Hippocampal formation (tissue), 2 donors: ENCODE results near the gene KLHDC7B.

ENCODE experiments used
- DNase-seq, 2 donors: peaks; one replicate each; lab custom pipeline; 2025; lab: John Stamatoyannopoulos, UW

The KLHDC7B gene

DNA sequence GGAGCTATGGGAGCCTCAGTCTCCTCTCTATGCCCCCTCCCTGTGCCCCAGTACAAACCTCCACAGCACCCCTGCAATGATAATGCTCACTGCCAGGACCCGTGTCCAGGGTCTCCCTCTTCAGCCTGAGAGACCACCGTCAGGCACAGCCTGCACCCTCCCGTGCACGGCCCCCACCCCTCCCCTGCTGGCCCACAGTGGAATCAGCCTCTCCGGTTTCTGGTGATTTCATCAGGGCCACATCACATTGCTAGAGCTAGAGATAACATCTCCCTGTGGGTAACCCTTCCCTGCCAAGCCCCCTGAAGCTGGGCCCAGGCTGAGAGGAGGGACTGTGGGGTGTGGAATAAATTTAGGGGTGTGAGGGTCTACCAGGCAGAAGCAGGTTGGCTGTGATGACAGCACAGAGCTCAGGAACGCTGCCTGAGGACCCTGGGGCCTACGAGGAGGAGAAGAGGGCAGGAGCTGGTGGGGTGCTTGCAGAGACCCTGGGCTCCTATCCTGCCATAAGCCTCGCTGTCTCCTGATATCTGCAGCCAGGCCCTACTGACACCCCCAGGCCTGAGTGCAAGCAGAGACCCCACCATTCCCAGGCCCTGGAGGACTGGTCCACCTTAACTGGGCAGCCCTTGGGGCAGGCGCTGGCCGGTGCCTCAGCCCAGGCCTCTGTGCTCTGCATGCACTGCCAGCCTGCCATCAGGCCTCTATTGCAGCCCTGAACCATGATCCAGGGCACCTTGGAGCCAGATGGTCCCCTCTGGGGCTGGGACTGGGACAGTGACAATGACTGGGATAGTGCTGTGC is at the start of gene KLHDC7B:
Gene KLHDC7B, plus strand, starts transcription at position 378 of the 804 bp plus-strand sequence. Its CDS starts 345 bp downstream, at position 723.
- no peak for DNase-seq

DNA sequence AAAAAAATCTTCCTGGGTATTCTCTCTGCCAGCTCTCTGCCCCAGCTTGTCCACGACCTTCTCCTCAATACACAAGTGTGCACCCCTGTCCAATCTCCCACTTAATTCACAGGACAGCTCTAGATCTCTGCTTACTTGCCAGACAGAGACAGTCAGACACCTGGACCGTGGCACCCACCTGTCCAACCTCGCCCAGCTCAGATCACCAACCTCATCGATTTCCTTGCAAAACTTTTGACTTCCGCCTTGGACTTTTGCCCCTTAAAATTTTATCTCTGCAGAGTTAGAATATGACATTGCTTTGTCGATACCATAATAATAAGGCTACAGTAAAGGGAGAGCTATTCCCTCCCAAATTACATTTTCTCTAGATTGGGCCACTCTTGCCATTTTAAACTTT is 48.6 kb upstream of the KLHDC7B start:
- no peak for DNase-seq

DNA sequence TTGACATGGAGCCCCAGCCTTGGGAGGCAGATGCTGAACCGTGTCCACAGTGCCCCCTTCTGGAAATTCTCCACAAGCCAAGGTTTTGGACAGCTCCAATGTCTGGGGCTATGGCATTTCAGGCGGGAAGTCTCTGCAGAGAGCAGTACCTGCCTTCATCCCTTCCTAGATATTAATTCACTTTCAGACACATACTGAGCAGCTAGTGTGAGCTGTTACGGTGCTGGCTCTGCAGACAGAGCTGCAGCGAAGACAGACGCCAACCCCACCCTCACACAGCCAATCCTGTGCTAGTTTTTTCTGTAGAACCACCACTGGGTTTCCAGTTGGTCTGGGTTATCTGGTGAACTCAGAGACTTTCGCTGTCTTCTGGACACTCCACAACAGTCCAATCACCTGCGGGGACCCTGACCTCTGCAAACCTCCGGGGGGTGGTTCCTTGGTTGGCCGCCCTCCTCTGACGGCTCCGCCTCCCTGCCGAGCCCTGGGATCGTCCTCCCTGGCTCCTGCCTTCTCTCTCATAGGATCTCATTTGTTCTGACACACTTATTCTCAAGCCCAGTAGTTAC is 47.3 kb upstream of the KLHDC7B start:
- DNase-seq: peak; percentile 42 to 54

DNA sequence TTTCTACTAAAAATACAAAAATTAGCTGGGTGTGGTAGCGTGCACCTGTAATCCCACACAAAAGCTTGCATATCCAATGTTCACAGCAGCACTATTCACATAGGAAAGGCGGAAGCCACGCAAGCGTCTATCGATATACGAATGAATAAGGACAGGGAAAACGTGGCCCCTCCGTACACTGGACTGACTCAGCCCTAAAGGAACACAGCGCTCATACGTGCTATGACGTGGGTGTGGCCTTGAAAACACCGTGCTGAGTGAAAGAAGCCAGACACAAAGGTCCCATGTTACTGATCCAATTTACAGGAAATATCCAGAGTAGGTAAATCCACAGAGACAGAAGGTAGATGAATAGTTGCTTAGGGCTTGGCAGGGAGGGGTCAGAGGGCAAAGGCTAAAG is 45.2 kb upstream of the KLHDC7B start:
- no peak for DNase-seq

DNA sequence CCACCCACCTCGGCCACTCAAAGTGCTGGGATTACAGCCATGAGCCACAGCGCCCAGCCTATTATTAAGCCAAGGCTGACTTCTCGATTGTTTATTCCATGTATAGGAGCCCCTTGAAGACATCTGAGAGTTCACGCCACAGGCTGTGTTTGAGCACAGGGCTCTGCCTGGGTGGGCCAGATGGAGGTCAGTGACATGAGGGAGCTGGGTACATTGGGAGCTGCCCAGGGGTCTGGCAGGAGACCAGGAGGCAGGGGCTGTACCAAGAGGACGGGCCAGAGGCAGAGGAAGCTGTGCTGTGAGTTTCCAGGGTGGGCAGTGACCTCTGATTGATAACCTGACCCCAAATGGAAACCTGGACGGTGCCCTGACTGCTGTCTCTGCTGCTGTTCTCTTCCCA is 43.6 kb upstream of the KLHDC7B start:
- no peak for DNase-seq

DNA sequence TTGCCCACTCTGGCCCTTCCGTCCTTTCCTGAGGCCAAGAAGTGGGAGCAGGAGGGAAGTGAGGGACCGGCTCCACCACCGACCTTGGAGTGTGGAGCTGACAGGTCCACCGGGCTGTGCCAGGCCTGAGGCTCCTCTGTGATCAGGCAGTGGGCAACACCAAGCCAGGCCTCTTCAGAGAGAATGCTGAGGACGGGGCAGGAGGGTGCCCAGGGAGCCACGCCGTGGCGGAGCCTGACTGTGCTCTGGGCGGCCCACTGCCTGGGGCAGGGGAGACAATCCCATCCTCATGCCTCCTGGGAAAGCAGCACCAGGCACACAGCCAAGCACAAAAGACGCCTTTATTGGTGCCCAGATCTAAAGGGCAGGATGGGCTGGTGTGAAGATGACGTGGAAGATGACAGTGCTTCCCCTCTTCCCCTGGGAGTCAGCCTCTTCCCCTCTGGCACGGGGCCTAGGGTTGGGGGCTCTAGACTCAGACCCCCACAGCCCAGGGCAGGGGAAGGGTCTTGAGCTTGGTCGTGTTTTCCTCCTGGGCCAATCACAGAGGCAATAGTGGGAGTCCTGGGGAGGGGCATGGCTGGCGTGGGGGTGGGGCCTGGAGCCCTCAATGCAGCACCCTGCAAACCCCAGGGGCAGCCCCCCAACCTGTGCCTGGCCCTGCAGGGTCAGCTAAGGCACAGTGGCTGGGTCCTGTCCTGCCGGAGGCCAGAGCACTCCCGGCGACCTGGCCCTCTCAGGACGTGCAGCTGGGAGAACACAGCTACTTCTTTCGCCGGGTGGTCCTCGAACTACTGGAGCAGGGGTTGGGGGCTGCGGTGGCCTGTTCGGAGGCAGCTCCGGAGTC is 42.8 kb upstream of the KLHDC7B start:
- DNase-seq: no peak

DNA sequence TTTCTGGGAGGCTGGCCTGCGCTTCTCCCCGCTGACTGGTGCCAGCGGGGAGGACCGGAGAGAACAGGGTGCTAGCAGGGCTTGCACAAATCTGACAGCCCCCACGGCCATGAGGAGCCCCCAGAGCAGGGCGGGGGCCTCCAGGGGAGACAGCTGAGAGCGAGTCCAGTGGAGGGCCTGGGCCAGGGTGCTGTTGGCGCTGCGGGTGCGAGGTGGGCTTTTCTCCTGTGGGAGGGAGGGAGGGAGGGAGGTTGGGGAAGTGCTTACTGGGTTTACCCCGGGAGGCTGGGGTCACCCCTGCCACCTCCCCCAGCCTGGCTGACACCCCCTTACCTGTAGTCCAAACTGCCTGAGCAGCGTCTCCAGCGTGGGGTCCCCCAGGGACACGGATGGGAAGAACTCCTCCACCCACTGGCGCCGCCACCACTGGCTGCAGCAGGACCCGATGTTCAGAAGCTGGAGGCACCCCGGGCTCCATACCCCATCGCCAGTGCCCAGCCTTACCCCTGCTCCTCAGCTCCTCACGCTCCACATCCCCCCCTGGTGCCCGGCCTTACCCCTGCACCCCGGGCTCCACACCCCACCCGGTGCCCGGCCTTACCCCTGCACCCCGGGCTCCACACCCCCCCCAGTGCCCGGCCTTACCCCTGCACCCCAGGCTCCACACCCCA is 42.1 kb upstream of the KLHDC7B start:
- DNase-seq: no peak

DNA sequence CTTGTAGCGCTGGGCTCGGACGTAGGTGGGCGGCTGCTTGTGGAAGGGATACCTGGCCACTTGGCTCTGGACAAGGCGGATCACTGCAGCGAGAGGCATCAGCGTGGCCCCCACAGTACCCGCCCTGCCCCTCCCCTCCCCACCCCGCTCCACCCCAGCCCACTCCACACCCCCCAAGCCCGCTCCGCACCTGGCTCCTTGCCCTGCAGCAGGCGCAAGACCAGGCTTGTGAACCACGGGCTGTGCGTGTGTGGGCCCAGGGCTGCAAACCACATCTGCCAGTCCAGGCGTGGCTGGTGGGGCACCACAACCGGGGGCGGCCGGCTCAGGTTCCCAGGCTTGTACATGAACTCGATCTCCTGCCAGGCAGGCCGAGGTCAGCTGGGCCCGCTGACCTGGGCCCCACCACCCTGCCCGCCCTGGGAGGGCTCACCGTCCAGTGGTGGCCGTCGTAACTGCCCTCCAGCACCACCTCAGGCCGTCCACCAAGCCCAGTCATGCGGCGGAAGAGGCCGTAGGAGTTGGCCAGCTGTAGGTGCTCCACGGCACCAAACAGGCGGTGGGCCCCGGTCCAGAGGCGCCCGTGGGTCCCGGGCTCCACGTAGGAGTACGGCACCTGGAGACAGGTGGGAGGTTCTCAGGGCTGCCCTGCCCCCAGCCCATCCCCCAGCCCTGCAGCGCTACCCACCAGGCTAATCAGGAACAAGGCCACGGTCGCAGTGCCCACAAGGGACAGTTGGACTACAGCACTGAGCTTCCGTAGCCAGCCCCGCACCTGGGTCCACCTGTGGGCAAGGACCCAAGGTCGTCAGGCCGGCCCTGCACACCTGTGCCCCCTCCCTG is 41.1 kb upstream of the KLHDC7B start:
- DNase-seq: no peak

DNA sequence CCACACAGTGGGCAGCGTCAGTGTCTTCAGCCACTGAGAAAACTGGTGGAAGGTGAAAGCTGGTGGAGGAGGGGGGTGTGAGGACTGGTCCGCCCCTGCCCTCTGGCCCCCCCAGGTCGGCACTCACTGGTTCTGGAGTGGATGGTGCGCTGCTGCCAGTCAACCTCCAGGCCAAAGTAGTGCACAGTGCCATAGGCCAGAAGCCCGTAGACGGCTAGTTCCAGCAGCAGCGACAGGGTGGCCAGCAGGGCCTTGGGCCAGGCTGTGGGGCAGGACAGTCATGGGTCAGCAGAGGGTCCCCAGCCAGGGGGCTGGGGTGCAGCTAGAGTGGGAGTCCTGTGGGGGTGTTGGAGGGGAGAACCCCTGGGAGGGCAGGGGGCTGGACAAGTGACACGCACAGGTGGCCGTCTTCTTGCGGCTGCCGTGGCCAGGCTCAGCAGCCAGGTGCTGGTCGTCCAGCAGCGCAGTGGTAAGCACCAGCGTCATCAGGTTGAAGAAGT is 40.4 kb upstream of the KLHDC7B start:
- DNase-seq: no peak

DNA sequence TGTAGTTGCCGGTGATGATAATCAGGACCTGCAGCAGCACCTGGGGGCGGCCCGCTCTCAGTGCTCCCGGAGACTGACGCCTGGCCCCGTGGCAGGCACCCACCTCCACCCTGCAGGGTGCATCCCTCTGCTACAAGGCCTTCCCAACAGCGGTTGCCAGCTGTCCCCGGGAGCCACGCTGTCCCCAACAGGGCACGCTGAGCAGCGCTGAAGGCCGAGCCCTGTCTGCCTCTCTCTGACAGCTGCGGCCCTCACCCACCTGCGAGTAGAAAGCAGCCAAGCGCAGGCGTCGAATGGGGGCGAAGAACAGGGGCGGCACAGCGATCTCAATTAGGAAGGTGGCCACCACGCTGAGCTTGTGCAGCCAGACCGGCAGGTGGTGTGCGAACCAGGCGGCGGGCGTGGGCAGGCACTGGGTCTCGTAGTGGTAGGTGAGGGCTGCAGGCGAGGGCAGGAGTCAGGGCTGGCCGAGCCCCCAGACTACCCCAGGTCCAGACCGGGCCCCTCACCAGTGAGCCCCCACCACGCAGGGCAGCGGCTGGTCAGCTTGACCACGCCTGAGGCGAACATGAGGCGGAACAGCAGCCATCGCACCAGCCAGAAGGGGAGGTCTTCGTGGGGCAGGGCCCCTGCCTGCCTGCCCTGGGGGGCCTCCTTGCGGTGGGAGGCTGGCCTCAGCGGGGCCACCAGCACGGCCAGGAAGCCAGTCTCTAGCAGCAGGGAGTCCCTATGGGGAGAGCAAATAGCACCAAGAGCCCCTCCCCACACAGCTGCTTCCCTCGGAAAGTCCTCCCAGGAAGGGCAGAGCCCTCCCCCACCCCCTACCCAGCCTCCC is 39.7 kb upstream of the KLHDC7B start:
- no peak for DNase-seq

DNA sequence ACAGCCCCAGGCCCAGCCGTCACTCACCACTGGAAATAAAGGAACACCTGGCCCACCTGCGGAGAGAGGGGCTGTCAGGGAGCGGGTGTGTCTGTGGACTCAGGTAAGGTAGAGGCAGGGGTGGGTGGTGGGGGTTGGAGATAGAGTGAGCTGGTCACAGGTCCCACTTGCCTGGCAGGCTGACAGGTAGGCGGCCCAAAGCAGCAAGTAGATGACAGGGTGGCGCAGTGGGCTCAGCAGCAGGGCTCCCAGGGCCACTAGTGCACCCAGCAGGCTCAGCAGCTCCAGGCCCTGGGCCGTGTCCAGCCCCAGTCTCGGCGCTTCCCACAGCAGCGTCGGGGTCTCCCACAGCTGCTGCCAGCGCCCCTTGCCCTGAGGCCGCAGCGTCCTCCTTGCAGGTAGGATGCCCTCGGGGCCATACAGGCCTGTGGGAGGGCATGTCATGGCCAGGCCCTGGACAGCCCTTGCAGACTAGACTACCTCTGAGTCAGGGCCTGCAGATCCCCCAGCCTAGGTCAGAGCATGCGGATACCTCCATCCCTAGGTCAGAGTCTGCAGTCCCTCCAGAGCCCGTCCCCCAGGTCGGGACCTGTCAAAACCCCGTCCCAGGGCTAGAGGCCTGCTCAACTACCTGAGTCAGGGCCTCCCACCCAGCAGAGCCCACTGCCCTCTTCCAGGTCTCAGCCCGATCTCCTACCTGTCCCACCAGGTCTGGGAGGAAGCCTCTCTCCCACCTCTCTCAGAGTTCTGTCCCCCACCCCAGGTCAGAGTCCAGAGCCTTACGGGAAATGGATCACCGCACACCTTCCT is 38.9 kb upstream of the KLHDC7B start:
- no peak for DNase-seq

DNA sequence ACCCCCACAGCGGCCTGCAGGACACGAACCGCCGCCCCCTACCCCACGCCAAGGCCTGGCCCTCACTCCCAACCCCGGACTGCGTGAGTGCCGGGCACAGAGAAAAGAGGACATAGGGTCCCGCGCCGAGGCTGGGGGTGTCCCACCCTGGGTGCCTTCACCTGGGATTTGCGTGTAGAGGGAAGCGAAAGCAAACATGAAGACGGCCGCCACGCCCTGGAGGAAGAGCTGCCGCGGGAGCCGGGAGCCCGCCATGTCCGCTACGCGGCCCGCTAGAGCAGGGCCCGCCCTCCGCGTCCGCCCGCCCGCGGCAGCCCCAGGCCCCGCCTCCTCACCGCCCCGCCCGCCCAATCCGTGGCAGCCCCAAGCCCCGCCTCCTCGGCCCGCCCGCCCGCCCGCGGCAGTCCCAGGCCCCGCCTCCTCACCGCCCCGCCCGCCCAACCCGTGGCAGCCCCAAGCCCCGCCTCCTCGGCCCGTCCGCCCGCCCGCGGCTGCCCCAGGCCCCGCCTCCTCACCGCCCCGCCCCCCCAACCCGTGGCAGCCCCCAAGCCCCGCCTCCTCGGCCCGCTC is 38.2 kb upstream of the KLHDC7B start, which contains the start of gene LMF2:
Gene LMF2, minus strand, starts transcription at position 282 of the 570 bp plus-strand sequence. Its CDS starts 27 bp downstream, at position 255.
- peak; percentile 97 to 100 for DNase-seq

DNA sequence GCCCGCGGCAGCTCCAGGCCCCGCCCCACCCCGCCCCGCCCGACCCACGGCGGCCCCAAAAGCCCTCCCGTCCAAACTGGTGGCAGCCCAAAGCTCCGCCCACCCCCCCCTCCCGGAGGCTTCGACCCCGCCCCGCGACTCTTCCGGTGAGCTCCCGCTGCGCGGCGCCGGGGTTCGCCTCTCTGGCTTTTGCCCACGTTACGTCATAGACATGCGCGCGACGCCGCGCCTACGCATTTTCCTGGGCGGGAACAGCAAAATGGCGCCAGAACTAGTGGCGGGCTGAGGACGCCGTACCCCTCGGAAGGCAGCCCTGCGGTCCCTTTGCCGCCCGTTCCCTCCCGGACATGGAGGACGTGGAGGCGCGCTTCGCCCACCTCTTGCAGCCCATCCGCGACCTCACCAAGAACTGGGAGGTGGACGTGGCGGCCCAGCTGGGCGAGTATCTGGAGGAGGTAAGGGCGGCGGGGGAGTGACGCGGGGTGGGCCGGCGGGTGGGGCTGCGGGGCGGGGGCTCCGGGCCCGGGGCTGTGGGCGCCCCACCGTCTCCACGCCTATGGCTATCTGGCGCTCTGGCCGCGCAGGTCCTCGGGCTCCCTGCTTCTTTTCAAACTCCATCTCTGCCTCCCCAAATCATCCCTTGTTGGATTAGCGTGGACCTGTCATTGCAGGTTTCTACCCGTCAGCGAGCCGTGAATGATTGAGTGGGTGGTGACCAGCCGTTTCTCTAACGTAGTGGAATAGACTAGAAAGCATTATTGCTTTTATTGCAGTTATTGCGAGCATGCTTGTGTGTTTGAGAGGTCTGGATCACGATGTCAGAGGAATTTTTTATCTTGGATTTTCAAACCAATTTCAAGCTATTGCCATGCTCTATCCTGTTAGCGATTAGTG is 37.5 kb upstream of the KLHDC7B start, which contains the start of gene NCAPH2:
Gene NCAPH2, plus strand, starts transcription at position 234 of the 894 bp plus-strand sequence. Its CDS starts 114 bp downstream, at position 348.
- peak; percentile 97 to 100 for DNase-seq

DNA sequence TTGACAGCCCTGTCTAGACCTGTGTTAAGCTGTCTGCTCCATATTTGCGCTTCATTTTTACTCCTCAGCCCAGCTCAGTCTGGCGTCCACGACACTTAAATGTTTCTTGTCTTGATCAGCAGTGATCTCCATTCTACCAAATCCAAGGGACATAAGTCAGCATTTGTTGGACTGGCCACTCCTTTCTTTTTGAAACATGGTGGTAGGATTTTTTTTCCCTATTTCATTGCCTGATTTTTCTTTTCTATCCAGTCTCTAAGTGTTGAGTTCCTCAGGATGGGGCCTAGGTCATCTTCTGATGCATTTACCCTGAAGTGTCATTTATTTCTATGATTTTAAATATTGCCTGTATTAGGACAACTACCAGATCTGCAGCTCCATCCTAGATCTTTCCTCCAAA is 36.8 kb upstream of the KLHDC7B start:
- DNase-seq: no peak

DNA sequence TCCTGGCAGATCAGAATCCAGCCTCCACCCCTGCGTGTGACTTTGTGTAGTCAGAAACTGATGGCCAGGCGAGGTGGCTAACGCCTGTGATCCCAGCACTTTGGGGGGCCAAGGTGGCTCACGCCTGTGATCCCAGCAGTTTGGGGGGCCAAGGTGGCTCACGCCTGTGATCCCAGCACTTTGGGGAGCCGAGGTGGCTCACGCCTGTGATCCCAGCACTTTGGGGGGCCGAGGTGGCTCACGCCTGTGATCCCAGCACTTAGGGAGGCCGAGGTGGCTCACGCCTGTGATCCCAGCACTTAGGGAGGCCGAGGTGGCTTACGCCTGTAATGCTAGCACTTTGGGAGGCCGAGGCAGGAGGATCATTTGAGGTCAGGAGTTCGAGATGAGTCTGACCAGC is 32.5 kb upstream of the KLHDC7B start:
- no peak for DNase-seq

DNA sequence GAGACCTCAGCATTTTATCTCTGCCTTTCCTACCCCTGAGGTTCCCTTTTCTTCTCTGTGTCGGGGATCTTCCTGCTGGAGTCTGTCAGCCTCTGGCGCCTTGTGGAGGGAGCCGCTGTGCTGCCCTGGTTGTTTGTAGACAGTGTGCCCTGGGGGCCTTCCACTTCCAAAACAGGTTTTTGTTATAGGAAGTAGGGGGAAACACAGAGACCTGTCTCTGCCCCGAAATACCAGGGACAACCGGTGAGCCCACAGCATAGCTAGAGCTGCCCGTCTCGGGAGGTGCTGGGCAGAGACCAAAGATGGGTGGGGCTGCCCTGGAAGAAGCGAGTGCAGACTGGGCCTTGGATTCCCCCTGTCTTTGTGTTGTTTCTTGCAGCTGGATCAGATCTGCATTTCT is 29.6 kb upstream of the KLHDC7B start:
- no peak for DNase-seq

DNA sequence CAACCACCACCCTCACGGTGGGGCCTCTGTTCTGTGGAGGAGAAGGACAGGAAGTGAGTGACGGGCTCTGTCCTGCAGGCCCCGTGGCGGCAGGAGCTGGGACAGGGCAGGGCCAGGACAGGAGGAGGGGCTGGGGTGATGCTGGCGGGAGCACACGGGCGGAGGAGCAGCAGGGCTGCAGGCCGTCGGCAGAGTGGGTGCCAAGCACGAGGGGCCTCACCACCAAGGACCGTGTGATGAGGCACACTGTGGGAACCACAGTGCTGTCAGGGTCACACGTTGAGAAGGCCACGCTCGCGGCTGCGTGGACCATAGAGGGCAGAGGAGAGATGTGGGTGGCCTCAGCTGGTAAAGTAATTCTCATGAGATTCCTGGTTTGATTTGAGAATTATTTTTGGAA is 28.8 kb upstream of the KLHDC7B start:
- DNase-seq: no peak
